K562 (cell line): Measurements from ENCODE around the gene DBNL. TPM values are rescaled to one million over a fixed set of nuclear protein-coding genes. Genes with fewer than 3 reads are reported as not detected.

ENCODE experiments used
- ERF ChIP-seq: fragments of 450-650 bp; formaldehyde crosslinking; IDR thresholded peaks from 2 replicates; pipeline ENCODE4 v1.4.0; 2020; ENCODE audit warnings: mild to moderate bottlenecking, mixed read lengths
- HDAC6 ChIP-seq: IDR thresholded peaks from 2 replicates; pipeline ENCODE4 v1.6.1; 2012; ENCODE audit warnings: low read depth, mild to moderate bottlenecking, control low read depth, inconsistent platforms, low read length, moderate library complexity
- HLTF ChIP-seq: fragments of 450-650 bp; IDR thresholded peaks from 2 replicates; pipeline ENCODE4 v1.6.1; 2016
- KAT8 ChIP-seq: fragments of 450-650 bp; IDR thresholded peaks from 2 replicates; pipeline ENCODE4 v1.6.1; 2016; ENCODE audit warnings: low read depth, mild to moderate bottlenecking
- KDM1A ChIP-seq, 2 experiments: fragments of 450-650 bp; IDR thresholded peaks; 2 replicates each; pipeline ENCODE4 v1.6.1; 2016; ENCODE audit warnings: mild to moderate bottlenecking in 2 of 2
- MBD2 ChIP-seq: sonication (generic); IDR thresholded peaks from 2 replicates; pipeline ENCODE4 v1.6.1; 2016; ENCODE audit warnings: low read depth, borderline replicate concordance
- SAP30 ChIP-seq: fragments of 200-600 bp; sonication (generic); IDR thresholded peaks from 2 replicates; pipeline ENCODE4 v1.6.1; 2012; ENCODE audit warnings: borderline replicate concordance, low read depth, mild to moderate bottlenecking, moderate library complexity, low read length, control low read depth, inconsistent platforms; ENCODE audit not compliant: insufficient read depth, poor library complexity, severe bottlenecking
- SIRT6 ChIP-seq: IDR thresholded peaks from one replicate; pipeline ENCODE4 v1.6.1; 2012; ENCODE audit warnings: low read depth, mild to moderate bottlenecking, control low read depth, inconsistent platforms, low read length, moderate library complexity
- SMAD4 ChIP-seq: fragments of 250-450 bp; sonication (Bioruptor Pico); conservative IDR thresholded peaks from 2 replicates; pipeline ENCODE4 v1.8.0; 2021; ENCODE audit warnings: inconsistent platforms, mild to moderate bottlenecking, moderate library complexity
- SOX6 ChIP-seq: fragments of 450-650 bp; IDR thresholded peaks from 2 replicates; pipeline ENCODE4 v1.6.1; 2014; ENCODE audit warnings: mild to moderate bottlenecking
- TAF7 ChIP-seq: fragments of 450-650 bp; IDR thresholded peaks from 2 replicates; pipeline ENCODE4 v1.6.1; 2016; ENCODE audit warnings: missing genetic modification characterization, missing compliant biosample characterization
- YBX1 ChIP-seq: fragments of 450-650 bp; IDR thresholded peaks from 2 replicates; pipeline ENCODE4 v1.7.1; 2016; ENCODE audit warnings: mild to moderate bottlenecking
- ZEB2 ChIP-seq: fragments of 450-650 bp; IDR thresholded peaks from 2 replicates; pipeline ENCODE4 v1.6.1; 2016
- ZNF140 ChIP-seq: fragments of 250-450 bp; sonication (Bioruptor Pico); IDR thresholded peaks from 2 replicates; pipeline ENCODE4 v1.8.0; 2021; ENCODE audit warnings: moderate library complexity, mild to moderate bottlenecking, inconsistent platforms
- ZNF785 ChIP-seq: fragments of 250-450 bp; sonication (Bioruptor Pico); IDR thresholded peaks from 2 replicates; pipeline ENCODE4 v1.4.0; 2020; ENCODE audit warnings: mild to moderate bottlenecking
- ZSCAN29 ChIP-seq: fragments of 450-650 bp; IDR thresholded peaks from 2 replicates; pipeline ENCODE4 v1.6.1; 2017
- polyA plus RNA-seq, 8 experiments: library from polyadenylated mRNA; depleted of rRNA in 4 of 8; stranded (reverse) in 5 of 8; unstranded in 3 of 8; fragments of >200 nt; fragmentation: Nextera tagmentation in 2 of 8; fragmentation: Illumina TruSeq in 1 of 8; extraction: Ambion mirVana in 2 of 8; extraction: Trizol in 1 of 8; gene quantifications; 2 replicates each; pipeline versions ENCODE4 v1.2.1 to v1.2.3, GENCODE V29; 2011 to 2014; ENCODE audit warnings: inconsistent platforms in 1 of 8, missing spikeins in 1 of 8
- total RNA-seq, 7 experiments: library from RNA; depleted of rRNA in 6 of 7; stranded (reverse); fragments of >200 nt in 6 of 7; fragmentation: Illumina TruSeq in 2 of 7; extraction: Trizol in 2 of 7; gene quantifications; 2 replicates each; pipeline versions ENCODE4 v1.2.1 to v1.2.3, GENCODE V29; 2011 to 2021; ENCODE audit warnings: low replicate concordance in 1 of 7
- TF ChIP-seq, protein P1 (sequence below): fragments of 450-650 bp; conservative IDR thresholded peaks from 2 replicates; pipeline ENCODE4 v1.6.1; 2016; ENCODE audit warnings: missing genetic modification characterization, low read depth, mild to moderate bottlenecking, missing compliant biosample characterization, moderate library complexity
- TF ChIP-seq, protein P2 (sequence below), 2 experiments: fragments of 250-450 bp in 1 of 2; fragments of 450-650 bp in 1 of 2; sonication (Bioruptor Pico) in 1 of 2; IDR thresholded peaks; 2 replicates each; pipeline versions ENCODE4 v1.6.1 to v1.8.0; 2016 to 2021; ENCODE audit warnings: mild to moderate bottlenecking in 2 of 2, moderate library complexity in 2 of 2, missing compliant biosample characterization in 1 of 2, missing genetic modification characterization in 1 of 2
- TF ChIP-seq, protein P3 (sequence below): sonication (generic); formaldehyde crosslinking; IDR thresholded peaks from 2 replicates; pipeline ENCODE4 v1.5.0; 2020; ENCODE audit warnings: missing genetic modification reagents
- TF ChIP-seq, protein P4 (sequence below), 3 experiments: fragments of 200-800 bp in 1 of 3; sonication (Bioruptor generic) in 1 of 3; sonication (generic) in 1 of 3; formaldehyde crosslinking in 1 of 3; IDR thresholded peaks; 2 replicates each; pipeline versions ENCODE4 v1.6.1 to v1.8.0; 2016 to 2022; ENCODE audit warnings: mild to moderate bottlenecking in 2 of 3, missing compliant biosample characterization in 2 of 3, missing genetic modification characterization in 2 of 3, missing genetic modification reagents in 1 of 3
- TF ChIP-seq, protein P5 (sequence below): fragments of 250-450 bp; sonication (Bioruptor Pico); IDR thresholded peaks from 2 replicates; pipeline ENCODE4 v1.5.0; 2020; ENCODE audit warnings: mild to moderate bottlenecking
- TF ChIP-seq, protein P6 (sequence below): fragments of 250-450 bp; sonication (Bioruptor Pico); IDR thresholded peaks from 2 replicates; pipeline ENCODE4 v1.4.0; 2020; ENCODE audit warnings: mild to moderate bottlenecking, moderate library complexity

The DBNL gene
- total and polyA plus RNA-seq, 9 of the 15 experiments (the other 6 are each of a cell fraction or from before 2014, with no cell fraction given): 1.9 to 65.1 (median 38.9) TPM

DNA sequence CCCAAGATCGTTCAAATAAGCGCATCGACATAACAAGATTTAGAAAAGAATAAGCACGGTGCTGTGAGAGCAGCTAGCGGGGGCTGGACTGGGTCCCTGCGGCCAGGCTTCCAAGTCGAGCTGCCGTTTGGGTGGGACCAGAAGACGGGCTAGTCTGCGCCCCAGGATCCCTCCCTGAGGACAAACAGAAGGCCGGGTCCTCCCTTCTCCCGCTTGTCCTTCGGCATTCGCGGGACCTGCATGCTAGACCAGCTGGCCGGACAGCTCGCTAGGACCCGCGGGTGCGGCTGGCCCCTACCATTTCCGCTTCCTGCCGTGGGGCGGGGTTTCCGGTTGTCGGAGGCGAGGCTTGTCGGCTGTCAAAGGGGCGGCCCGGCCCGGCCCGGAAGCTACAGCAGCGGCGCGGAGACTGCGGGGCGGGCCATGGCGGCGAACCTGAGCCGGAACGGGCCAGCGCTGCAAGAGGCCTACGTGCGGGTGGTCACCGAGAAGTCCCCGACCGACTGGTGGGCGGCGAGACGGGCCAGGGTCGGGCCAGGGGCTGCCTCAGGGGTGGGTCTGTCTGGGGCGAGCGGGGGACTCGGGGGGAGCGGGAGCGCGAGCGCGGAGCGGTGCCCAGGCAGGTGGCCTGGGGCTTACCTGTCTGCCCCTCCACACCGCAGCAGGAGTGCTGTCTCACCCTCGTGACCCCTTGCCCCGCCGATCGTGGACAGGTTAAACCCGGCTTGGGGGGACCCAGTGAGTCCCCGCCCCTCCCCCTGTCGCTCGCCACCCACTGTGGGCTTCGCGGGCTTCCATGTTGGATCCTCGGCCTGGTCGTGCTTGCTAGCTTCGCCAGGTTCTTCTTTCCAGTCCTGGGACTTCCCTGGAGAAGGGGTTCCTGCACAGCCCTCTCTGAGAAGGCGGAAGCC lies at the start of gene DBNL (continued):
- TF ChIP-seq, protein P1, sequence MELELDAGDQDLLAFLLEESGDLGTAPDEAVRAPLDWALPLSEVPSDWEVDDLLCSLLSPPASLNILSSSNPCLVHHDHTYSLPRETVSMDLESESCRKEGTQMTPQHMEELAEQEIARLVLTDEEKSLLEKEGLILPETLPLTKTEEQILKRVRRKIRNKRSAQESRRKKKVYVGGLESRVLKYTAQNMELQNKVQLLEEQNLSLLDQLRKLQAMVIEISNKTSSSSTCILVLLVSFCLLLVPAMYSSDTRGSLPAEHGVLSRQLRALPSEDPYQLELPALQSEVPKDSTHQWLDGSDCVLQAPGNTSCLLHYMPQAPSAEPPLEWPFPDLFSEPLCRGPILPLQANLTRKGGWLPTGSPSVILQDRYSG (tag): no peak
- TF ChIP-seq, protein P2, sequence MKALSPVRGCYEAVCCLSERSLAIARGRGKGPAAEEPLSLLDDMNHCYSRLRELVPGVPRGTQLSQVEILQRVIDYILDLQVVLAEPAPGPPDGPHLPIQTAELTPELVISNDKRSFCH (CRISPR knock-in tag; IDR thresholded peaks at IDR 0.05): no peak
- TF ChIP-seq, protein P2 (tag; IDR thresholded peaks at IDR 0.05): no peak
- TF ChIP-seq SMAD4 (CRISPR knock-in tag) (no peak), YBX1 (no peak), SAP30 (peak; percentile 55), ZNF140 (CRISPR knock-in tag) (no peak), ERF (CRISPR knock-in tag) (peak; percentile 21; the same call in 1 of the 2 replicates), TAF7 (tag) (no peak), SOX6 (no peak), SIRT6 (no peak), HLTF (no peak), MBD2 (peak; percentile 83), ZNF785 (CRISPR knock-in tag) (no peak), HDAC6 (no peak), KAT8 (no peak), ZEB2 (no peak), ZSCAN29 (no peak), KDM1A (IDR thresholded peaks at IDR 0.05) (no peak)
- TF ChIP-seq, protein P3, sequence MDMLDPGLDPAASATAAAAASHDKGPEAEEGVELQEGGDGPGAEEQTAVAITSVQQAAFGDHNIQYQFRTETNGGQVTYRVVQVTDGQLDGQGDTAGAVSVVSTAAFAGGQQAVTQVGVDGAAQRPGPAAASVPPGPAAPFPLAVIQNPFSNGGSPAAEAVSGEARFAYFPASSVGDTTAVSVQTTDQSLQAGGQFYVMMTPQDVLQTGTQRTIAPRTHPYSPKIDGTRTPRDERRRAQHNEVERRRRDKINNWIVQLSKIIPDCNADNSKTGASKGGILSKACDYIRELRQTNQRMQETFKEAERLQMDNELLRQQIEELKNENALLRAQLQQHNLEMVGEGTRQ: no peak
- TF ChIP-seq, protein P4, sequence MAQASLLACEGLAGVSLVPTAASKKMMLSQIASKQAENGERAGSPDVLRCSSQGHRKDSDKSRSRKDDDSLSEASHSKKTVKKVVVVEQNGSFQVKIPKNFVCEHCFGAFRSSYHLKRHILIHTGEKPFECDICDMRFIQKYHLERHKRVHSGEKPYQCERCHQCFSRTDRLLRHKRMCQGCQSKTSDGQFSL (CRISPR knock-in tag; IDR thresholded peaks at IDR 0.05): no peak
- TF ChIP-seq, protein P4 (tag; IDR thresholded peaks at IDR 0.05): no peak
- TF ChIP-seq, protein P5, sequence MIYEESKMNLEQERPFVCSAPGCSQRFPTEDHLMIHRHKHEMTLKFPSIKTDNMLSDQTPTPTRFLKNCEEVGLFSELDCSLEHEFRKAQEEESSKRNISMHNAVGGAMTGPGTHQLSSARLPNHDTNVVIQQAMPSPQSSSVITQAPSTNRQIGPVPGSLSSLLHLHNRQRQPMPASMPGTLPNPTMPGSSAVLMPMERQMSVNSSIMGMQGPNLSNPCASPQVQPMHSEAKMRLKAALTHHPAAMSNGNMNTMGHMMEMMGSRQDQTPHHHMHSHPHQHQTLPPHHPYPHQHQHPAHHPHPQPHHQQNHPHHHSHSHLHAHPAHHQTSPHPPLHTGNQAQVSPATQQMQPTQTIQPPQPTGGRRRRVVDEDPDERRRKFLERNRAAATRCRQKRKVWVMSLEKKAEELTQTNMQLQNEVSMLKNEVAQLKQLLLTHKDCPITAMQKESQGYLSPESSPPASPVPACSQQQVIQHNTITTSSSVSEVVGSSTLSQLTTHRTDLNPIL (CRISPR knock-in tag): no peak
- TF ChIP-seq, protein P6, sequence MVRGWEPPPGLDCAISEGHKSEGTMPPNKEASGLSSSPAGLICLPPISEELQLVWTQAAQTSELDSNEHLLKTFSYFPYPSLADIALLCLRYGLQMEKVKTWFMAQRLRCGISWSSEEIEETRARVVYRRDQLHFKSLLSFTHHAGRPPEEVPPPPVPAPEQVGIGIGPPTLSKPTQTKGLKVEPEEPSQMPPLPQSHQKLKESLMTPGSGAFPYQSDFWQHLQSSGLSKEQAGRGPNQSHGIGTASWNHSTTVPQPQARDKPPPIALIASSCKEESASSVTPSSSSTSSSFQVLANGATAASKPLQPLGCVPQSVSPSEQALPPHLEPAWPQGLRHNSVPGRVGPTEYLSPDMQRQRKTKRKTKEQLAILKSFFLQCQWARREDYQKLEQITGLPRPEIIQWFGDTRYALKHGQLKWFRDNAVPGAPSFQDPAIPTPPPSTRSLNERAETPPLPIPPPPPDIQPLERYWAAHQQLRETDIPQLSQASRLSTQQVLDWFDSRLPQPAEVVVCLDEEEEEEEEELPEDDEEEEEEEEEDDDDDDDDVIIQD (CRISPR knock-in tag): no peak
